HEK293T (cell line): ENCODE measurements around the gene MTG2.

Source experiments
- ARNT ChIP-seq: fragments of 450-650 bp; IDR thresholded peaks from 2 replicates; pipeline ENCODE4 v1.6.1; 2017; ENCODE audit warnings: mild to moderate bottlenecking
- BHLHE40 ChIP-seq: fragments of 450-650 bp; IDR thresholded peaks from 2 replicates; pipeline ENCODE4 v1.6.1; 2016; ENCODE audit warnings: mild to moderate bottlenecking, moderate library complexity, borderline replicate concordance
- CTBP1 ChIP-seq: fragments of 450-650 bp; IDR thresholded peaks from 2 replicates; pipeline ENCODE4 v1.6.1; 2016; ENCODE audit warnings: borderline replicate concordance
- ELF4 ChIP-seq: fragments of 450-650 bp; IDR thresholded peaks from 2 replicates; pipeline ENCODE4 v1.6.1; 2017; ENCODE audit warnings: antibody characterized with exemption
- FOXA1 ChIP-seq: fragments of 450-650 bp; IDR thresholded peaks from 2 replicates; pipeline ENCODE4 v1.6.1; 2016; ENCODE audit warnings: mild to moderate bottlenecking
- FOXK2 ChIP-seq: fragments of 450-650 bp; IDR thresholded peaks from 2 replicates; pipeline ENCODE4 v1.6.1; 2016; ENCODE audit warnings: mild to moderate bottlenecking
- FOXM1 ChIP-seq: fragments of 450-650 bp; IDR thresholded peaks from 2 replicates; pipeline ENCODE4 v1.6.1; 2017; ENCODE audit warnings: mild to moderate bottlenecking, borderline replicate concordance
- HDGF ChIP-seq: fragments of 450-650 bp; IDR thresholded peaks from 2 replicates; pipeline ENCODE4 v1.6.1; 2017; ENCODE audit warnings: antibody characterized with exemption, borderline replicate concordance
- L3MBTL2 ChIP-seq: fragments of 450-650 bp; conservative IDR thresholded peaks from 2 replicates; pipeline ENCODE4 v1.6.1; 2016; ENCODE audit warnings: mild to moderate bottlenecking
- NFRKB ChIP-seq: fragments of 450-650 bp; IDR thresholded peaks from 2 replicates; pipeline ENCODE4 v1.6.1; 2016; ENCODE audit warnings: mild to moderate bottlenecking, moderate library complexity
- SP1 ChIP-seq: fragments of 450-650 bp; IDR thresholded peaks from 2 replicates; pipeline ENCODE4 v1.6.1; 2017
- TARDBP ChIP-seq: fragments of 450-650 bp; IDR thresholded peaks from 2 replicates; pipeline ENCODE4 v1.6.1; 2016
- ZNF384 ChIP-seq: fragments of 450-650 bp; IDR thresholded peaks from 2 replicates; pipeline ENCODE4 v1.6.1; 2016

GRCh38 chr20:62158541-62158940 lies 24.3 kb upstream of the MTG2 start:
- TF ChIP-seq BHLHE40 (no peak), FOXK2 (no peak), FOXA1 (no peak), ZNF384 (no peak), CTBP1 (no peak), SP1 (no peak), FOXM1 (no peak), L3MBTL2 (no peak), ARNT (no peak), HDGF (no peak), ELF4 (no peak), NFRKB (no peak), TARDBP (no peak)
